Measurements from ENCODE around the gene NFAM1. TPM values are rescaled to one million over a fixed set of nuclear protein-coding genes. Genes with fewer than 3 reads are reported as not detected.

NFAM1 gene
- total and polyA plus RNA-seq, 8 donors = 0.20 to 4.4 (median 0.53) TPM

- ATAC-seq (no peak), FAIRE-seq (no peak), DNase-seq (no peak)
- H3K27me3 ChIP-seq = no peaks in the 10 kb centered on the region
- intact Hi-C loops (cut with DNase I) = no loop called here
- no peak for TF ChIP-seq CTCF (IDR thresholded peaks at IDR 0.05)
- H3K4me3 ChIP-seq = no peak overlapping the region
- no peak overlapping the region for H3K27ac ChIP-seq
- 68 to 69% methylated on average over 9 to 15 of the region's 15 CpGs for WGBS, 2 donors
- no peaks in the 10 kb centered on the region for H3K36me3 ChIP-seq
- H3K4me1 ChIP-seq = peaks cover 2 to 20% (median 6%) of the 10 kb centered on the region in 3 donors
- H3K9me3 ChIP-seq = no peaks in the 10 kb centered on the region
Measured at GRCh38 chr22:42440728-42441127, 8.5 kb upstream of the NFAM1 start.

GRCh38 chr22:42439821-42440674, 7.8 kb upstream of the NFAM1 start:
- FAIRE-seq (no peak), DNase-seq (peak in 3 of 6 donors; percentile 53 to 78 (median 53)), ATAC-seq (peak in 1 of 4 donors; percentile 1)
- Histone ChIP-seq H3K36me3 (no peaks in the 10 kb centered on the region), H3K9me3 (no peaks in the 10 kb centered on the region), H3K27ac (peak overlapping the region in 2 of 4 donors; percentile 67 to 70), H3K4me3 (peak overlapping the region in 1 of 4 donors; percentile 1), H3K4me1 (peaks cover 0 to 16% (median 6%) of the 10 kb centered on the region in 3 donors), H3K27me3 (no peaks in the 10 kb centered on the region)
- intact Hi-C loops (cut with DNase I) = loop anchor here in 2 of 3 donors (5.0 to 10.0 kb wide), 4 partner anchors 75 to 475 kb away; partner anchors contain the start of genes NDUFA6 (in 1 of the 2) and SEPTIN3 (in 1 of the 2)
- WGBS, 2 donors = 64 to 73% methylated on average over 20 of the region's 20 CpGs
- TF ChIP-seq CTCF (IDR thresholded peaks at IDR 0.05) = no peak

- no peaks in the 10 kb centered on the region for H3K9me3 ChIP-seq
- intact Hi-C loops (cut with DNase I) = loop anchor here in 2 of 3 donors (5.0 to 10.0 kb wide), 4 partner anchors 74 to 474 kb away; partner anchors contain the start of genes NDUFA6 (in 1 of the 2) and SEPTIN3 (in 1 of the 2)
- peaks cover 0 to 7% (median 0%) of the 10 kb centered on the region in 3 donors for H3K4me1 ChIP-seq
- H3K27ac ChIP-seq = peak overlapping the region in 2 of 4 donors; percentile 67 to 70
- no peak for TF ChIP-seq CTCF (IDR thresholded peaks at IDR 0.05)
- no peaks in the 10 kb centered on the region for H3K36me3 ChIP-seq
- DNase-seq = no peak
- no peak for FAIRE-seq
- H3K27me3 ChIP-seq = no peaks in the 10 kb centered on the region
- no peak overlapping the region for H3K4me3 ChIP-seq
- 57 to 62% methylated on average over 13 of the region's 13 CpGs for WGBS, 2 donors
- ATAC-seq = no peak
Measured at GRCh38 chr22:42439021-42439567, 6.9 kb upstream of the NFAM1 start.

- no peaks in the 10 kb centered on the region for H3K4me1 ChIP-seq
- H3K36me3 ChIP-seq = no peaks in the 10 kb centered on the region
- no peaks in the 10 kb centered on the region for H3K9me3 ChIP-seq
- WGBS, 2 donors = 26 to 34% methylated on average over 12 of the region's 12 CpGs
- no peak for DNase-seq
- no peak for FAIRE-seq
- TF ChIP-seq CTCF (IDR thresholded peaks at IDR 0.05) = no peak
- intact Hi-C loops (cut with DNase I) = loop anchor here in 2 of 3 donors (5.0 to 10.0 kb wide), 4 partner anchors 73 to 473 kb away; partner anchors contain the start of genes NDUFA6 (in 1 of the 2) and SEPTIN3 (in 1 of the 2)
- peak in 3 of 4 donors; percentile 1 to 11 (median 2) for ATAC-seq
- H3K27ac ChIP-seq = peak overlapping the region in 3 of 4 donors; percentile 44 to 78 (median 70)
- H3K4me3 ChIP-seq = peak overlapping the region in 2 of 4 donors; percentile 26 to 39
- H3K27me3 ChIP-seq = no peaks in the 10 kb centered on the region
Measured at GRCh38 chr22:42438293-42438650, 6.1 kb upstream of the NFAM1 start.
